Heart left ventricle (tissue), 13 donors: ENCODE results near the gene C14orf119.

Source experiments
- CTCF ChIP-seq, 12 donors: fragments of 200-600 bp; sonication (generic) in 4 of 12; IDR thresholded peaks; one replicate each; pipeline versions ENCODE4 v1.5.0 to v1.8.0; 2018 to 2022; ENCODE audit warnings: antibody characterized with exemption in 12 of 12, mild to moderate bottlenecking in 5 of 12
- POLR2A ChIP-seq, 2 donors: fragments of 450-650 bp; IDR thresholded peaks; one replicate each; pipeline ENCODE4 v1.6.1; 2017; ENCODE audit warnings: antibody characterized with exemption in 2 of 2, mild to moderate bottlenecking in 2 of 2, moderate library complexity in 2 of 2
- donor health status: ischemic (EF 13 %, LVEDD 7.1; RV severe dilation, severe dysfunction).
- donor health status: DM: no; HTN: yes; CAD: no.
- donor health status: DM: no; HTN: no; CAD: no.
- donor health status: ischemic (EF 25% LVEDD 6.9; RV normal size, moderate dysfunction).
- donor health status: ischemic (EF 25% LVEDD 5.7; RV mildly dilated, moderate dysfunction).
- donor health status: ischemic (EF 35%, LVEDD 5.7; RV mildly dilated, moderate dysfunction).
- donor health status: nonischemic (EF 11% LVEDD 7.7; RV severe dilation, severe dysfunction).
- donor health status: DM: yes; HTN: yes; CAD: no.
- donor health status: PGD.
- donor health status: ischemic (EF 29% LVEDD 5.4; RV normal size, mild dysfunction).
- donor health status: nonischemic (EF 23%, LVEDD 6.1; RV moderate dilation, normal function).

GRCh38 chr14:23051141-23052057 lies 43.9 kb upstream of the C14orf119 start:
- no peak for TF ChIP-seq CTCF (IDR thresholded peaks at IDR 0.05)
- TF ChIP-seq POLR2A (IDR thresholded peaks at IDR 0.05): no peak
